HG02763 (cell line): ENCODE data around the gene STON2.
"Not testable (repeated sequence)": the region's sequence is repeated elsewhere in the genome, so short reads cannot be mapped to it uniquely, and the experiment has no call there.

Experiments
- ATAC-seq: cut with Tn5 transposase; IDR thresholded peaks from one replicate; pipeline ENCODE4 v1.9.1; 2021; ENCODE audit warnings: mild to moderate bottlenecking, moderate library complexity; ENCODE audit not compliant: unreplicated experiment

STON2 gene

DNA sequence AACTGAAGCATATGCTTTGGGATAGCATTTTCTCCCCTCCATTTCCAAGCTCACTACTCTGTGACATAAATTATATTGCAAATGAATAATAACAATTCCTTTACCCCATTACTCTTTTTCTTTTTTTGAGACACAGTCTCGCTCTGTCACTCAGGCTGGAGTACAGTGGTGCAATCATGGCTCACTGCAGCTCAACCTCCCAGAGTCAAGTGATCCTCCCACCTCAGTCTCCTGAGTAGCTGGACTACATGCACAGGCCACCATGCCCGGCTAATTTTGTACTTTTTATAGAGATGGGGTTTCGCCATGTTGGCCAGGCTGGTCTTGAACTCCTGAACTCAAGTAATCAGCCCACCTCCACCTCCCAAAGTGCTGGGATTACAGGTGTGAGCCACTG is 130.1 kb downstream of the STON2 start:
- no peak for ATAC-seq

GRCh38 chr14:81269100-81269978 is 130.8 kb downstream of the STON2 start:
- ATAC-seq = no peak

DNA sequence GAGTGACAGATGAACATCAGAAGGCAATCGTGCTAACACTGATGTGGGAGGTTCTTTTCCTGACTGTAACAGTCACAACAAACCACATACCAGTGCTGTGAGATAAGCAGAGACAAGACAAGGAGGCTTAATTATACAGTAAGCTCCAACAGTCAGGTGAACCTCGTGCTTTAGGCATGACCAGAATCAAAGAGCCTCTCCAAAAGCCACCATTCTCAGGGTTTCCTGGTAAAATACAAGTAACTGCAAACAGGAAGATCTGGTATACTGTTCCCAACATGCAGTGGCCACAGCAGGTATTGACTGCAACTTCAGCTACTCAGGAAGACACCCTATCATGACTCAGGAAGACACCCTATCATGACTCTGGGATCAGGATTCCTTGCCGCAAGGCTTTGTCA is 132.1 kb downstream of the STON2 start:
- ATAC-seq = no peak

DNA sequence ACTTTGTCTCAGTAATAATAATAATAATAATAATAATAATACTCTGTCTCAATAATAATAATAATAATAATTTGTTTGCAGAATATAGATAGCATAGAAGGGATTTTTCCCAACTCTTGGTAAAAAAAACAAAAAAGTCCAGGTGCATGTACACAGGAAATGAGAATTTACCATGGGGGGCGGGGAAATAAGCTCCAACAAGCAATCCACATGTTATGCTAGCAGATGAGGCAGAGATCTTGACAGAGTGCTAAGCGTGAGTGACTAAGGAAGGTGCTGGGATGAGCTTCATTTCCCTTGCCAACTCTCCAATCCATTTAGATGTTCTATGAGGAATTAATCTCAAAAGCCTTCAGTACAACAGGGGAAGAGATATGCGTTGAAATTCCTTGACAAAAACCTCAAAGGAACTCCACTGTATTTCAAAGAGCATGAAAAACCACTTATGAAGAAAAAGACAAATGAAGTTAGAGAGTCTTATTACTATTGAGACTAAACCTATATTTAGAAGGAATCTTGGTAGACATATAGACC is 134.4 kb downstream of the STON2 start:
- ATAC-seq = no peak

DNA sequence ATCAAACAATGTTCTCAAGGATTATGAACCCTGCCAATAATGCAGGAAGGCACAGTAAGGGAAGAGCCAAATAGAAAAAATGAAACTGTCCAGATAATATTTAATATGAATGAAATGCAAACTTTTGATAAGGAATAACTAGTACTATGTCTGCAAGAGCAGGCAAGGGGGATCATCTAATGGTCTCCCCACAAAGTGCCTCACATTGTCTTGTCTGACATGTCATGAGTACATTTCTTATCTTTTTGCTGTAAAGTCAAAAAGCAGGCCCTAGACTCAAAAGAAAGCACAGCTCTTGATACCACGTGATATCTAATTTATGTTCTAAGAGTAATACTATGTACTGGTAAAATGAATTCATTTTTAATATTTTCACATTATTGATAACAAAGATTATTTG is 135.5 kb downstream of the STON2 start:
- no peak for ATAC-seq

DNA sequence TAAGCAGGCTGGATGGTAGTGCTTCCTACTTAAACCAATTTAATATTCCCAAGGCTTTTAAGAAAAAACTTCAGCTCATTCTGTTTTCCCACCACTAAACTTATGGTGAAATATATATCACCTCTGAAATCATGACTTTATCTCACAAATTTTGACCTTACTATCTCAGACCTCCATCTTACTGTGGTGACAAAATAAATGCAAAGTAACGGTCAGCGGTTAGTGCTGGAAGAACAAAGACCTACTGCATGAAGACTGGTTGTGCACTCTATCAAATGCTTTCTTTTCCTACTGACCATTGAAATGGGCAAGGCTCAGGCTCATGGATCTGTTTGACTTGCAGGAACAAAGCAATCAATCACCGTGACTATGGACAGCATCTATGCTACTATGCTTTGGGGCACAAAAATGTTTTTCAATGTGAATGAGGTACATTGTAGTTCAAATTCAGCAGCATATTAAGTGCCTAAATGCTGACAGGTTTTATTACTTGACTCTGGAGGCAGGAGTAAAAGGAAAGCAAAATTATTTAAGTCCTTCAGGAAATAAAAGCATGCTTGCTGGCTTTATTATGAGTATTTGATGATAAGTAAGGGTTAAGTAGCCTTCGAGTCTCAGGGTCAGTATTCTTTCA is 136.2 kb downstream of the STON2 start:
- no peak for ATAC-seq

GRCh38 chr14:81261176-81261575 is 138.9 kb downstream of the STON2 start:
- ATAC-seq = no peak

GRCh38 chr14:81260732-81261131 is 139.4 kb downstream of the STON2 start:
- ATAC-seq = no peak

GRCh38 chr14:81256289-81256960 is 143.7 kb downstream of the STON2 start:
- no peak for ATAC-seq

DNA sequence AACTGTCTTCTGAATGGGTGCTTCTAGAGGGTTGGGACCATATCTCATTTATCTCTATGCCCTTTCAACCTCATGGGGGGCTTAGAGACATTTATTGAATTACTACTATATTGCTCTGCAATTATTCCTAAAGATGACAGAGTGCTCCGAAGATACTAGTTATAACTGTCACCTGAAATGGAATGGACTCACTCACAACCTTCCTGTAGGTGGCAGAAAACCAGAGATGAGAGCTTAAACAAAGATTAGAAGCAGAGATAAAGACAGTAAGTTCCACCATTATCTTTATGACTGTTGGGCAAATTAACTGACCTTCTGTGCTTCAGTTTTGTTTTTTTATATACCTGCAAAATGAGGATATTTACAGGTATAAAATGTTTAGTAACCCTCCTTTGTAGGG is 147.8 kb downstream of the STON2 start:
- no peak for ATAC-seq

GRCh38 chr14:81247271-81247766 is 152.8 kb downstream of the STON2 start:
- ATAC-seq = no peak

DNA sequence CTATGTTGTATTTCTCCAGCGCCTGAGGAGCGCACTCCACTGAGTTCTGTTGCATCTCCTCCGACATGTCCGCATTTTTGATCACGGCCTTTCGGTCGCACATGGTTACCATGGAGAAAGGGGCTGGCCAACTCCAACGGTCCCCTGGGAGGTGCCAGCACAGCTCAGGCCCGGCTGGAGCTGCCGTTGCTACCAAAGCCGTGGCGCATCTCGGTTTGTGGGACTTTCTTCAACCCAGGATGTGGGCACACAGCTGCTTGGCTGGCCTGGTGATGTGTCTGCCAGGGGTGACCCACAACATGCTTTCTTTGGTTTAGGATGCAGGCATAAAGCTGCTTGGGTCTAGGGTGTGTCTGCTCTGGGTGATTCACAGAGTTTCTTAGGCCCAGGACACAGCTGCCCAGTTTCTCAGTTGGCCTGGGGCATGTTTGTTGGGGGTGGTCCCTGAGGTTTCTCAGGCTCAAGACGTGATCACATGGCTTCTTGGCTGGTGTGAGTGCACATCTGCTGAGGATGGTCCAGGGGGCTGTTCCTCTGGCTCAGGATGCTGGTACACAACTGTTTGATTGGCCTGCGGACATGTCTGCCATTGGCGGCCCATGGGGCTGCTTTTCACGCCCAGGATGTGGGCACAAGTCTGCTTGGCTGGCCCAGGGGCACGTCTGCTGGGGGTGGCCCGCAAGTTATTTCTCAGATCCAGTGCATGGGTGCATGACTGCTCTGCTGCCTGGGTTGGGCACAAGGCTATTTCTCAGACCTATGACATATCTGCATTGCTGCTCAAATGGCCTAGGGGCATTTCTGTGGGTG is 153.5 kb downstream of the STON2 start:
- no peak for ATAC-seq

GRCh38 chr14:81245771-81246170 is 154.4 kb downstream of the STON2 start:
- ATAC-seq = no peak

DNA sequence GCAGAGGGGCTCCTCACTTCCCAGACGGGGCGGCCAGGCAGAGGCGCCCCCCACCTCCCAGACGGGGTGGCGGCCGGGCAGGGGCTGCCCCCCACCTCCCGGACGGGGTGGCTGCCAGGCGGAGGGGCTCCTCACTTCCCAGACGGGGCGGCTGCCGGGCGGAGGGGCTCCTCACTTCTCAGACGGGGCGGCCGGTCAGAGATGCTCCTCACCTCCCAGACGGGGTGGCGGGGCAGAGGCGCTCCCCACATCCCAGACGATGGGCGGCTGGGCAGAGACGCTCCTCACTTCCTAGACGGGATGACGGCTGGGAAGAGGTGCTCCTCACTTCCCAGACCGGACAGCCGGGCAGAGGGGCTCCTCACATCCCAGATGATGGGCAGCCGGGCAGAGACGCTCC is 155.7 kb downstream of the STON2 start:
- not testable (repeated sequence) for ATAC-seq

DNA sequence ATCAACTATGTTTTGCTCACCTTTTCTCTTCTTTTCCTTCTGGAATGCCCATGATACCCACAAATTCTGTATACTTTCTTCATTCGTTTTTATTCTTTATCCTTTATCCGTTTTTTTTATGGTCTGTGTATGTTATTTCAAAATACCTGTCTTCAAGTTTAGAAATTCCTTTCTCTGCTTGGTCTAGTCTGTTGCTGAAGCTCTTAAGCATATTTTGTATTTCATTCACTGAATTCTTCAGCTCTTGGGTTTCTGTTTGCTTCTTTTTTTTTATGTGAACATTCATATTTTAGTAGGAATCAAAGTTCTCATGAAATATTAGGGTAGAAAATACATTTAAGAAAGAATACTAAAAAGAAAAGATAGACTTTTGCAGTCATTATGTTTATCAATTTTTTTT is 156.6 kb downstream of the STON2 start:
- ATAC-seq = no peak

DNA sequence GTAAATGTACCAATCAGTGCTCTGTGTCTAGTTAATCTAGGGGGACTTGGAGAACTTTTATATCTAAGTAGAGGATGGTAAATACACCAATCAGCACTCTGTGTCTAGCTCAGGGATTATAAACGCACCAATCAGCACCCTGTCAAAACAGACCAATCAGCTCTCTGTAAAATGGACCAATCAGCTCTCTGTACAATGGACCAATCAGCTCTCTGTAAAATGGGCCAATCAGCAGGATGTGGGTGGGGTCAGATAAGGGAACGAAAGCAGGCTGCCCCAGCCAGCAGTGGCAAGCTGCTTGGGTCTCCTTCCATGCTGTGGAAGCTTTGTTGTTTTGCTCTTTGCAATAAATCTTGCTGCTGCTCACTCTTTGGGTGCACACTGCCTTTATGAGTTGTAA is 163.3 kb downstream of the STON2 start:
- not testable (repeated sequence) for ATAC-seq

GRCh38 chr14:81236138-81236537 is 164.0 kb downstream of the STON2 start:
- ATAC-seq = no peak

- ATAC-seq = no peak
Measured at GRCh38 chr14:81235096-81235495, 165.0 kb downstream of the STON2 start.

GRCh38 chr14:81234278-81234677 is 165.8 kb downstream of the STON2 start:
- ATAC-seq = no peak

DNA sequence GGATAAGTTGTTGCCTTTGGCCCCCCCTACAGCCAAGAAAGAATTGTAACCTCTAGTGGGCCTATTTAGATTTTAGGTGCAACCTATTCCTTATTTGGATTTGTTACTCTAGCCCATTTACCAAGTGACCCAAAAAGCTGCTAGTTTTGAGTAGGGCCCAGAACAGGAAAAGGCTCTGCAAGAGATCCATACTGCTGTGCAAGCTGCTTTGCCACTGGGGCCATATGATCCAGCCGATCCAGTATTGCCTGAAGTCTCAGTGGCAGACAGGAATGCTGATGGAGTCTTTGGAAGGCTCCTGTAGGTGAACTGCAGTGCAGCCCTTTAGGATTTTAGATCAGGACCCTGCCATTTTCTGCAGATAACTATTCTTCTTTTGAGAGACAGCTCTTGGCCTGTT is 166.5 kb downstream of the STON2 start:
- ATAC-seq = no peak

- no peak for ATAC-seq
Measured at GRCh38 chr14:81231540-81231939, 168.6 kb downstream of the STON2 start.
